OCI-LY1 (cell line): ENCODE measurements around the gene CT47A1.

Experiments used
- CTCF ChIP-seq: fragments of 200-600 bp; sonication (generic), shearing (Covaris generic); IDR thresholded peaks from 2 replicates; pipeline ENCODE4 v1.5.1; 2017; ENCODE audit warnings: mild to moderate bottlenecking, antibody characterized with exemption, low read length, moderate library complexity, mixed read lengths
- EZH2 ChIP-seq: fragments of 200-600 bp; sonication (generic), shearing (Covaris generic); IDR thresholded peaks from 2 replicates; pipeline ENCODE4 v1.8.0; 2017; ENCODE audit warnings: borderline replicate concordance, mixed run types, mild to moderate bottlenecking, antibody characterized with exemption, low read length, moderate library complexity, mixed read lengths

- TF ChIP-seq CTCF: no peak
- no peak for TF ChIP-seq EZH2
Measured at GRCh38 chrX:121011254-121011653, 25.7 kb upstream of the CT47A1 start.
